GM21723 (cell line): ENCODE measurements around the gene SERPINI2.
"Not testable (repeated sequence)": the region's sequence is repeated elsewhere in the genome, so short reads cannot be mapped to it uniquely, and the experiment has no call there.

Experiments
- ATAC-seq: cut with Tn5 transposase; IDR thresholded peaks from one replicate; pipeline ENCODE4 v1.9.1; 2021; ENCODE audit warnings: mild to moderate bottlenecking, moderate library complexity; ENCODE audit not compliant: unreplicated experiment

SERPINI2 gene

GRCh38 chr3:167451282-167451681, 22.6 kb downstream of the SERPINI2 start:
- no peak for ATAC-seq

- ATAC-seq, result no peak
These were observed 23.2 kb downstream of the SERPINI2 start for GRCh38 chr3:167450675-167451074.

- ATAC-seq, result peak; percentile 53
These were observed 23.6 kb downstream of the SERPINI2 start for GRCh38 chr3:167450195-167450594.

- no peak for ATAC-seq
These were observed 28.4 kb downstream of the SERPINI2 start for GRCh38 chr3:167445491-167445890.

- no peak for ATAC-seq
These were observed 32.6 kb downstream of the SERPINI2 start for GRCh38 chr3:167441256-167441655.

- no peak for ATAC-seq
These were observed 36.3 kb downstream of the SERPINI2 start for GRCh38 chr3:167437428-167438139.

GRCh38 chr3:167426962-167427361, 46.9 kb downstream of the SERPINI2 start:
- not testable (repeated sequence) for ATAC-seq

GRCh38 chr3:167422396-167422795, 51.4 kb downstream of the SERPINI2 start:
- ATAC-seq, result not testable (repeated sequence)

- ATAC-seq, result no peak
These were observed 64.2 kb downstream of the SERPINI2 start for GRCh38 chr3:167409611-167410010.

GRCh38 chr3:167406876-167407492, 66.9 kb downstream of the SERPINI2 start:
- no peak for ATAC-seq

GRCh38 chr3:167397826-167398225, 76.0 kb downstream of the SERPINI2 start:
- no peak for ATAC-seq

GRCh38 chr3:167396075-167396474, 77.8 kb downstream of the SERPINI2 start:
- no peak for ATAC-seq

GRCh38 chr3:167394003-167394402, 79.8 kb downstream of the SERPINI2 start:
- ATAC-seq, result no peak
